T follicular helper cell (primary cell): ENCODE data around the gene LPIN3.

Experiments used
- DNase-seq: peaks from one replicate; pipeline ENCODE4 v3.0.0-alpha.2; 2020; ENCODE audit warnings: low read depth

The LPIN3 gene

DNA sequence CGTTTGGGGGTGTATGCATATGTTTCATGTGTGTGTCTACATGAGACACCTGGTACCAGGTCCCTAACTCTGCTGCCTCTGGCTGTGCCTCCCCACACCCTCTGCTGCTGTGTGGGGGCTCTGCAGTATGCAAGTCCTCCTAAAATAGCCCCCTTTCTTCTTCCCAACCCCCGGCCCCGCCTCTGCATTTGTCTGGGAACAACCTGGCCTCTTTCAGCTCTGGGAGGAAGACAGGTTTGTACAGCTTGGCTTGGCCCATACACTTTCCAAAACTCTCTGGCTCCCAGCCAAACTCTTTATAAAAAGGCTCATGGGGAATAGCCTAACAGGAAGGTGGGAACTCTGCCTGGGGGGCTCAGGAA, 53.1 kb downstream of the LPIN3 start:
- no peak for DNase-seq

DNA sequence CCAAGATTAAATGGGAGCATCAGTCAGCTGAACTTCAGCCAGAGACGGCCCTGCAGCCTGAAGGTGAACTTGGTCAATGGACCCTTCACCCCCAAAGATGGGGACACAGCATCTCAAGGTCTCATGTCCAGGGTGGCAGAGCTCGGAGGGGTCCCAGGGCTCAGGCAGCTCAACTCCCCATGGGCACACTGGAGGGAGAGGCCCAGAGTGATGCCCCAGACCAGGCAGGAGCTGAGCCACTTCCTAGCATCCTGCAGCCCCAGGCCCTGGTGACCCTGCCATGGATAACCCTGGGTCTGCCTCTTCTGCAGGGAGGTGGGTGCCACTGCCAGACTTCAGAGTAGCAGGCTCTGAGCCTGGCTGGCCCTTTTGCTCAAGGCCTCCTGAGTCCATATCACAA, 53.5 kb downstream of the LPIN3 start:
- no peak for DNase-seq

GRCh38 chr20:41394931-41395666, 54.5 kb downstream of the LPIN3 start:
- DNase-seq = no peak

DNA sequence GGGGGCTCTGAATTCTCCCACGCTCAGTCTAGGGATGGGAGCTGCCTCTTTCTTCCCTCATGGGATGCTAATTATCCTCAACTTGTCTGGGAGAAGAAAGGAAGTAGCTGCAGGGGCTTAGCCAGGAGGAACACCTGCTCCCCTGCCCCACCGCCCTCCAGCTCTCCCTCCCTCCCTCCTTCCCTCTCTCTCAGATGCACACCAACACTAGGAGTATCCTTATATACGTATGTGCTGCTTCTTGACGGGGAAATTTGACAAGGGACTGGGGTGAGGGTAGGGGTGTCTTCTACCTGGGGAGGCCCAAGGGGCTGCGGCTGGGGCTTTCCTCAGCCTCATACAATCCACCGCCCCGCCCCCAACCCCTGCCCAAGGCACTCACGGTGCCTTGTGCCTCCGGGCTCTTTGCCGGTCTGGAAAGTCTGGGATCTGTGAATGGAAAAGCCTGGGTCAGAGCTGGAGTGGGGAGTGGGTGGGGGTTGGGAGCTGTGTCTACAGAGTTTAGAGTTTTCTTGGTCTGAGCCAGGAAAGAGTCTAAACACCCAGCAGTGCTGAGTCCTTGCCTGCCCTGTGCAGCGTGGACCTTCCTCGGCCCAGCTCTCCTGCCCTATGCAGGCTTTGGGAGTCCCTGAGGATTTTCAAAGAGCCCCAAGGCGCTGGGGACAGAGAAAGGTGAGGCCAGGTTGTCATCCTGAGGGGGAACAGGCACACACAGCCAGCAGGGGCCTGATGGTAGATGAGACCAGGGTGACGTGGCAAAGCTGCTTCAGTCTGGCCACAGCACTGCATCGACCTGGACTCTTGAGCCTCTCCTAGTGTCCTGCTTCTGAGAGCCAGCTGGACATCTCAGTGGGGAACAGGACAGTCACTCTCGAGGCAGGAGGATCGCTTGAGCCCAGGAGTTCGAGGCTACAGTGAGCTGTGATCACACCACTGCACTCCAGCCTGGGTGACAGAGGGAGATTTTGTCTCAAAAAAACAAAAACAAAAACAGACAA, 55.3 kb downstream of the LPIN3 start:
- no peak for DNase-seq

DNA sequence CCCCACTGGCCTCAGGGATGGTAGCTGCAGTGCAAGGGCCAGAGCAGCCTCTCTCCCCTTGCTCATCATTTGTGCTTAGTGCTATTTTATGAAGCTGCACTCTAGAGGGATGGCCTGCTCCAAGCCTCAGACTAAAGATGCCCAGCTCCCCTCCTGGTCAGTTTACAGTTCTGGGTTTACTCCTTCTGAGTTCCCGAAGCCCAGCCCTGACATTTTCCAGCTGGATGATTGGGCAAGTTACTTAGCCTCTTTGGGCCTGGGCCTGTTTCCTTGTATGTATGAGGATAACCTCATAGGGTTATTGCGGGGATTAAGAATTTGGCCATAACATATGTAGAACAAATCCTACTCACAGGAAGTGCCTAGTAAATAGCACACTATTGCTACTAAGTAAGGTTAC, 57.8 kb downstream of the LPIN3 start:
- no peak for DNase-seq

DNA sequence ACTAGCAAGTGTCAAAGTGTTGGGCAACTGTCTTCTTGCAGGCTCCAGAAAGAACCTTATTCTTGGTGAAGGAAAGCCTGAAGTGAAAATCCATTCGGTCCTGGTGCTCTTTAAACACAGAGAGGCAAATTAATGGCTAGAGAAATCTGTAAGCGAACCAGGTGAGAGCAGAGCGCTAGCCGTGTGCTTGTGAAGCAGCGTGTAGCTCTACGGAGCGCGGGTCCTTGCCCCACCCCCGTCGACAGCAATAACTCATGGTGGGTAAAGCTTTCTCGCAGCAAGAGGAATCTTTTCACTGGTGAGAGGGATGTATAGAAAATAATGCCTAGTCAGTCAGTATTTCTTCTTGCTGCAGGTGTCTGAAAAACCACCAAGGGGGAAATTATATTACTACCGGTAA, 63.0 kb downstream of the LPIN3 start:
- DNase-seq = no peak

GRCh38 chr20:41405436-41405835, 64.8 kb downstream of the LPIN3 start:
- DNase-seq = no peak

DNA sequence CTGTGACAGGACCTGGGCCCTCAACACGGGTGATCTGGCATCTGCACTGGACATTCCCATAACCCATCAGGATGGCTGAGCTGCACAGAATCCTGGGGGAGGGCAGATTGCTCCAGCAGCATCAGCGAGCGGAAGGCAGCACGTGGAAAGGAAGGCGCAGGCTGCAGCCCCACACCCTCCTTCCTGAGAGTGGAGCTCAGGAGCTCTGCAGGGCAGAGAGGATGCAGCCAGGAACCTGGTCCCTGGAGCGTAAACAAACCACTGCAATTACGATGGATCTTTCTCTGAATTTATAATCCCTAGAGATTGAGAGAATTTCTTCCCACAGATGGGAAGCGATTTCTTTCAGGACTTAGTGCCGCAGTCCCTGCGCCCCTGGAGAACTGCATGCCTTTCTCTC, 65.7 kb downstream of the LPIN3 start:
- DNase-seq = no peak

DNA sequence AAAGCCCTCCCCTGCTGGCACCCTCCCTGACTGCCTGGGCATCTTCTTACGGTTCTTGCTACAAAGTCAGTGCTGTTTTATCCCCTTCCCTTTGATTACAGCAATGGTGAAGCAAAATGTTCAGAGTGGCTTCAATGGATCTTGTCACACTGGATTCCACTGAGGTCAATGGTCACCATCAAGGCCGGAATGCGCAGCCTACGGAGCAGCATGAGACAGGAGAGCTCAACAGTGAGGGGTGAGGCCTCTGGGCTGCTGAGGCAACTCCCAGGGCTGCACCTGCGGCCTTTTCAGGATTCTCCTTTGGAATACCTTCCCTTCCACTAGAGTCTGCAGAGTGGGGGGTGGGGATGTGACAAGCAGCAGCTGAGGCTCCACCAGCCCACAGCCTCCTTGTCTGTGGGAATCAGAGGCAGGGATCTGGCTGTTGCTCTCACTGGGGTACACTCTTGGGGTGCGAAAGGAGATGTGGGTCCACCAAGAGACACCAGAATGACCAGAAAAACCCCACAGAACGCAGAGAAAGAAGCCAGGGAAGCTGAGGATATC, 66.3 kb downstream of the LPIN3 start:
- no peak for DNase-seq

GRCh38 chr20:41407607-41408006, 67.0 kb downstream of the LPIN3 start:
- DNase-seq = no peak

DNA sequence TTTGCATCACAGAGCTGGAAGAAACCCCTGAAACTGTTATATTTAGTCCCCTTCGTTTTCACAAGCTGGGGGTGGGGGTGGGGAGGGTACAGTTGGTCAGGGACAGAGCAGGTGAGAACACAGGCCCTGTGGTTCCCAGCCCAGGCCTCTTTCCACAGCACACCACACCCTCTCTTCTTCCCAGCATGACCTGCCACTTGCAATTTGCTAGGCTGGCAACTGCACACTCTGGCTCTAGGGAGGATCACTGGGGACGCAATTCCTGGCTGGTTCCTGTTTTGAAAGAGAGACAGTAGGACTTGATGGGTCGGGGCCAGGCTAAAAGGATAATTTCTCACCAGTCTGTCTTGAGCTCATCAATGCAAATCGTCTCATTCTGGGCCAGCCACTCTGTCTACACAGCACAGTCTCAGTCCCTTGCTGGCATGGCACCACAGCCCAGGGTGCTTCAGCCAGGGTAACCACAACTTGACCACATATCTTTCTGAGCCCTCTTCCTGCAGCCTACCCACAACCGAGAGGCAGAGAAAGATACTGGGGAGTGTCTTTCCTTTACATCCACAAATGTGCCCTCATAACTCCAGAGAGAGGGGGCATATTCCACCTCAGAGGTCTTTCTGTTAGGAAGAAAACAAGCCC, 67.7 kb downstream of the LPIN3 start:
- no peak for DNase-seq

- DNase-seq = no peak
Measured at GRCh38 chr20:41408986-41409385, 68.4 kb downstream of the LPIN3 start.
